Panc1 (cell line): ENCODE data around the gene C2CD4A. TPM values are rescaled to one million over a fixed set of nuclear protein-coding genes. Genes with fewer than 3 reads are reported as not detected.

Source experiments
- ATAC-seq: fragments of 200-7000 bp; cut with Tn5 transposase; 2 replicates; pipeline ENCODE4 v1.9.1; 2020; ENCODE audit warnings: mild to moderate bottlenecking, moderate library complexity
- BruUV-seq: library from RNA; stranded (reverse); fragments of 400-500 nt; replicated peaks from 2 replicates; lab custom pipeline; 2021; lab: Mats Ljungman, UMichigan
- CTCF ChIA-PET: fragments of 300-600 bp; sonication (Branson Sonifier 250); formaldehyde crosslinking; loops from one replicate; lab custom pipeline; 2022; ENCODE audit warnings: antibody characterized with exemption; lab: Charles Lee
- POLR2A ChIA-PET: fragments of 300-600 bp; sonication (Branson Sonifier 250); formaldehyde crosslinking; loops from one replicate; lab custom pipeline; 2022; ENCODE audit warnings: antibody characterized with exemption; lab: Charles Lee
- DNase-seq: peaks from one replicate; pipeline ENCODE4 v3.0.0-alpha.2; 2010; ENCODE audit warnings: low read depth, low spot score
- H3K27ac ChIP-seq: 2 replicates; pipeline ENCODE4 v1.5.1; 2011; ENCODE audit warnings: mild to moderate bottlenecking, low read length, inconsistent platforms
- H3K27me3 ChIP-seq: fragments of 200-500 bp; sonication (Bioruptor generic); 2 replicates; pipeline ENCODE4 v1.6.0; 2014; ENCODE audit warnings: low read length, inconsistent platforms; ENCODE audit not compliant: control insufficient read depth, insufficient read depth
- H3K36me3 ChIP-seq: fragments of 200-500 bp; sonication (Bioruptor generic); 2 replicates; pipeline ENCODE4 v1.5.1; 2014; ENCODE audit warnings: inconsistent platforms, mild to moderate bottlenecking, low read length, moderate library complexity; ENCODE audit not compliant: control insufficient read depth, insufficient read depth
- H3K4me1 ChIP-seq: 2 replicates; pipeline ENCODE4 v1.5.1; 2011; ENCODE audit warnings: inconsistent platforms, mild to moderate bottlenecking, low read length, moderate library complexity; ENCODE audit not compliant: control insufficient read depth, insufficient read depth
- H3K4me3 ChIP-seq, 2 experiments: 2 replicates each; pipeline ENCODE4 v1.5.1; 2011 to 2012; ENCODE audit warnings: low read depth in 2 of 2, low read length in 2 of 2, mild to moderate bottlenecking in 2 of 2, inconsistent platforms in 1 of 2, moderate library complexity in 1 of 2
- H3K9me3 ChIP-seq: fragments of 200-500 bp; sonication (Bioruptor generic); 2 replicates; pipeline ENCODE4 v1.5.1; 2014; ENCODE audit warnings: low read depth, mild to moderate bottlenecking, inconsistent platforms, low read length, moderate library complexity; ENCODE audit not compliant: control insufficient read depth, insufficient read depth
- POLR2AphosphoS5 ChIP-seq: IDR thresholded peaks from 2 replicates; pipeline ENCODE4 v1.6.1; 2012; ENCODE audit warnings: mild to moderate bottlenecking, low read depth, low read length, moderate library complexity
- REST ChIP-seq, 2 experiments: IDR thresholded peaks; 2 replicates each; pipeline ENCODE4 v1.6.1; 2011 to 2012; ENCODE audit warnings: low read depth in 2 of 2, control low read depth in 1 of 2, low read length in 1 of 2, mild to moderate bottlenecking in 1 of 2, moderate library complexity in 1 of 2; ENCODE audit not compliant: insufficient read depth in 1 of 2
- SIN3A ChIP-seq: IDR thresholded peaks from 2 replicates; pipeline ENCODE4 v1.6.1; 2012; ENCODE audit warnings: low read depth, mild to moderate bottlenecking, low read length, moderate library complexity, borderline replicate concordance; ENCODE audit not compliant: insufficient read depth
- TCF7L2 ChIP-seq: IDR thresholded peaks from 2 replicates; pipeline ENCODE4 v1.6.1; 2011; ENCODE audit warnings: mild to moderate bottlenecking, low read depth, low read length, inconsistent platforms
- in situ Hi-C: cut with HindIII; loops from 2 replicates; pipeline ENCODE4 v1.10.0; 2016; ENCODE audit warnings: low sequenced_read_pairs, low pct_unique_long_range_greater_than_20kb
- intact Hi-C: fragments of 100-400 bp; cut with micrococcal nuclease; formaldehyde crosslinking; loops from one replicate; pipeline ENCODE4 v1.10.0; 2022; ENCODE audit not compliant: unreplicated experiment
- total RNA-seq: library from RNA; stranded (reverse); gene quantifications from one replicate; pipeline ENCODE4 v1.2.1, GENCODE V29; 2021; ENCODE audit not compliant: unreplicated experiment
- TF ChIP-seq, protein P1 (sequence below): fragments of 450-650 bp; IDR thresholded peaks from 2 replicates; pipeline ENCODE4 v1.5.1; 2017; ENCODE audit warnings: mild to moderate bottlenecking

C2CD4A gene
- total RNA-seq, 1 experiment from 2014 or later = 0.15 TPM

- POLR2A ChIA-PET = no interaction called here
- TF ChIP-seq POLR2AphosphoS5 = no peak
- TF ChIP-seq, protein P1, sequence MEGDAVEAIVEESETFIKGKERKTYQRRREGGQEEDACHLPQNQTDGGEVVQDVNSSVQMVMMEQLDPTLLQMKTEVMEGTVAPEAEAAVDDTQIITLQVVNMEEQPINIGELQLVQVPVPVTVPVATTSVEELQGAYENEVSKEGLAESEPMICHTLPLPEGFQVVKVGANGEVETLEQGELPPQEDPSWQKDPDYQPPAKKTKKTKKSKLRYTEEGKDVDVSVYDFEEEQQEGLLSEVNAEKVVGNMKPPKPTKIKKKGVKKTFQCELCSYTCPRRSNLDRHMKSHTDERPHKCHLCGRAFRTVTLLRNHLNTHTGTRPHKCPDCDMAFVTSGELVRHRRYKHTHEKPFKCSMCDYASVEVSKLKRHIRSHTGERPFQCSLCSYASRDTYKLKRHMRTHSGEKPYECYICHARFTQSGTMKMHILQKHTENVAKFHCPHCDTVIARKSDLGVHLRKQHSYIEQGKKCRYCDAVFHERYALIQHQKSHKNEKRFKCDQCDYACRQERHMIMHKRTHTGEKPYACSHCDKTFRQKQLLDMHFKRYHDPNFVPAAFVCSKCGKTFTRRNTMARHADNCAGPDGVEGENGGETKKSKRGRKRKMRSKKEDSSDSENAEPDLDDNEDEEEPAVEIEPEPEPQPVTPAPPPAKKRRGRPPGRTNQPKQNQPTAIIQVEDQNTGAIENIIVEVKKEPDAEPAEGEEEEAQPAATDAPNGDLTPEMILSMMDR = no peak
- TF ChIP-seq REST (IDR thresholded peaks at IDR 0.05; ENCODE audit: insufficient read depth in 1 of 2, low read depth in 2 of 2, low read length in 1 of 2) = no peak
- TF ChIP-seq SIN3A = no peak
- TF ChIP-seq TCF7L2 = no peak
Measured at GRCh38 chr15:62104401-62104800, 37.6 kb downstream of the C2CD4A start.

GRCh38 chr15:62104846-62105245 is 38.1 kb downstream of the C2CD4A start:
- Histone ChIP-seq H3K4me1 (no peaks in the 10 kb centered on the region), H3K27me3 (no peaks in the 10 kb centered on the region), H3K4me3 (no peak overlapping the region), H3K27ac (no peak overlapping the region), H3K36me3 (no peaks in the 10 kb centered on the region), H3K9me3 (no peaks in the 10 kb centered on the region)
- POLR2A ChIA-PET = no interaction called here
- in situ Hi-C loops (no loop called here), intact Hi-C loops (no loop called here)
- CTCF ChIA-PET = no interaction called here
- ATAC-seq (no peak), DNase-seq (no peak)
- TF ChIP-seq, protein P1 = no peak
- TF ChIP-seq TCF7L2 (no peak), REST (IDR thresholded peaks at IDR 0.05; ENCODE audit: insufficient read depth in 1 of 2, low read depth in 2 of 2, low read length in 1 of 2) (no peak), POLR2AphosphoS5 (no peak), SIN3A (no peak)
- no TSS peak for BruUV-seq

More at GRCh38 chr15:62104401-62104800, 37.6 kb downstream of the C2CD4A start:
- DNase-seq (no peak), ATAC-seq (no peak)
- no peaks in the 10 kb centered on the region for H3K27me3 ChIP-seq
- in situ Hi-C loops = no loop called here
- intact Hi-C loops = no loop called here
- no peaks in the 10 kb centered on the region for H3K36me3 ChIP-seq
- CTCF ChIA-PET = no interaction called here
- H3K9me3 ChIP-seq = no peaks in the 10 kb centered on the region
- H3K27ac ChIP-seq = no peak overlapping the region
- BruUV-seq = no TSS peak
- no peak overlapping the region for H3K4me3 ChIP-seq
- H3K4me1 ChIP-seq = no peaks in the 10 kb centered on the region
